SK-MEL-5 (cell line): ENCODE measurements around the gene TDRD9. TPM values are rescaled to one million over a fixed set of nuclear protein-coding genes. Genes with fewer than 3 reads are reported as not detected.

ENCODE experiments used
- DNase-seq: peaks from one replicate; pipeline ENCODE4 v3.0.0-alpha.2; 2016; ENCODE audit warnings: low read depth, low spot score
- in situ Hi-C: cut with HindIII; loops from 2 replicates; pipeline ENCODE4 v1.10.0; 2016; ENCODE audit warnings: low sequenced_read_pairs, high pct_unique_total_duplicates, low pct_unique_long_range_greater_than_20kb
- total RNA-seq: library from RNA; depleted of rRNA; stranded (reverse); fragments of >200 nt; shearing (Covaris generic); gene quantifications from 2 replicates; pipeline ENCODE4 v1.2.3, GENCODE V29; 2014

TDRD9 gene
- total RNA-seq, 1 experiment from 2014 or later = not detected

DNA sequence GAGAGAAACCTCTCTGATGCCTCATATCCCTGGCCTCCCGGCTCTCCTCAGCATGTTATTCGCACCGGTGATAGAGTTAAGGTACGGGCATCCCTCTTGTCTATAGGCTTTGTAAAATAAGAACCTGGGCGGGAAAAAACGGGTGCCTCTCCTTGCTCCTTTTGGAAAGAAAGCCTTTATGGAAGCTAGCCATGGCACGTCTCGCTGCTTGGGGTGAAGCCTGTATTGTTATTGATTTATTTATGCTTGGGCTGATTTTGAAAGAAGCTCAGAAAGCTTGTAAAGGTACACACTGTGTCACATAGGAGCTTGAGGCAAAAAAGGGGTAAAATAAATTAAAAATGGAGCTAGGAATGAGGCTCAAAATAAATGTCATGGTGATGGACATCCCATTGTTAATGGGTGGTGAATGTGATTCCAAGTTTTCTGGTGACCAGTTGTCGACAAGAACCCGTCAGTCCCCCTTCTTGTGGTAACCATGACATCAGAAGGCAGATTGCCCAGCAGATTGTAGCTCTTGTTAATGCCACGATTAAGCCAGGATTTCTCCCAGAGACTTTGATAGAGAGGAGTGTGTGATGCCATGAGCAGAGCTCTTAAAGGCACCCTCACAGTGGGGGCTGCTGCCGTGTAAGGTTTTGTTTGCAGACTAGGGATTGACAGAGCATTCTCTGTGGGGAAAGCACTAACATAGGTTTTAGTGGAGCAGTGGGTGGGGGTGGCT lies 106.9 kb downstream of the TDRD9 start:
- DNase-seq = no peak
- in situ Hi-C loops = loop anchor here (25.0 kb wide), 1 partner anchor 98 kb away; the partner anchor contains the start of genes RD3L and TDRD9

DNA sequence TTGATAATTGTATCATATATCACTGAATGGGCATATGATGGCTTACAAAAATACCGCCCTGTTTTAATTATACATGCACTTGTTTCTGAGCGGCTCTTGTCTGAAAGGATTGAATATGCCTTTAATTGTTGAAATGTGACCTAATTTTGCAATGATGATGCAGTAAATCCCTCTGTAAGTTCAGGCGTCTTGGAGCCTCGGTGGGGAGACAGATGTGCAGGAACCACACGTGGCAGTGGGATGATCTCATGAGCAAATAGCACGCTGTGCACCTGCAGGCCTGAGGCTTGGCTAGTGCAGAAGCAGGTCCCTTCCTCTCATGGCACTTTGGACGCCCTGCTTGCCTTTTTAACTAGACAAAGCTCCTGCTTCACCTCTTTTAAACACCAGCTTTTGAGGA lies 108.0 kb downstream of the TDRD9 start:
- DNase-seq = no peak
- in situ Hi-C loops = loop anchor here (25.0 kb wide), 1 partner anchor 99 kb away; the partner anchor contains the start of genes RD3L and TDRD9

DNA sequence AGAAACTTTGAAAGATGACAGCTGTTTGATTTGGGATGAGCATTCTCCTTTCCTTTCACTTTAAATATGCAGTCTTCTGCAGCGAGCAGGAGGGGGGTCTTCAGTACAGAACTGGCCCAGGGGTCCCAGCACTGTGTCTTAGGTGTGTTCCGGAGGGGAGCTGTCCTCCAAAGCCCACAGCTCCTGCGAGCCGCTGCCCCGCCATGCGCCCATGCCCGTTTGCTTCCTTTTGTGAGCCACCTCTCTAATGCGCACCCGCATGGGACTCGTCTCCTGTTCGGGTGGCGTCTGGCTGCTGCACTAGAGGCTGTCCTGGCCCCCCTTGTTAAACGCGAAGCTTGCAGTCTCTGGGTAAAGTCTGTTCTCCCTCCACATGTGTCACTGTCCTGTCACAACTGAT lies 108.8 kb downstream of the TDRD9 start:
- DNase-seq = no peak
- in situ Hi-C loops = loop anchor here (25.0 kb wide), 1 partner anchor 100 kb away; the partner anchor contains the start of genes RD3L and TDRD9

- in situ Hi-C loops = loop anchor here (25.0 kb wide), 1 partner anchor 101 kb away; the partner anchor contains the start of genes RD3L and TDRD9
- DNase-seq = no peak
Observed at GRCh38 chr14:104037903-104038302, 109.6 kb downstream of the TDRD9 start.

GRCh38 chr14:104039214-104039613 lies 111.0 kb downstream of the TDRD9 start:
- no peak for DNase-seq
- in situ Hi-C loops = loop anchor here (25.0 kb wide), 1 partner anchor 102 kb away; the partner anchor contains the start of genes RD3L and TDRD9

GRCh38 chr14:104040539-104040938 lies 112.3 kb downstream of the TDRD9 start:
- in situ Hi-C loops = loop anchor here (25.0 kb wide), 1 partner anchor 103 kb away; the partner anchor contains the start of genes RD3L and TDRD9
- no peak for DNase-seq

GRCh38 chr14:104041430-104042104 lies 113.3 kb downstream of the TDRD9 start:
- in situ Hi-C loops = loop anchor here (25.0 kb wide), 1 partner anchor 104 kb away; the partner anchor contains the start of genes RD3L and TDRD9
- no peak for DNase-seq

- in situ Hi-C loops = loop anchor here (25.0 kb wide), 1 partner anchor 107 kb away; the partner anchor contains the start of genes RD3L and TDRD9
- no peak for DNase-seq
Observed at GRCh38 chr14:104044016-104044415, 115.8 kb downstream of the TDRD9 start.

- no peak for DNase-seq
- in situ Hi-C loops = loop anchor here (25.0 kb wide), 1 partner anchor 110 kb away; the partner anchor contains the start of genes RD3L and TDRD9
Observed at GRCh38 chr14:104047761-104048160, 119.5 kb downstream of the TDRD9 start.

DNA sequence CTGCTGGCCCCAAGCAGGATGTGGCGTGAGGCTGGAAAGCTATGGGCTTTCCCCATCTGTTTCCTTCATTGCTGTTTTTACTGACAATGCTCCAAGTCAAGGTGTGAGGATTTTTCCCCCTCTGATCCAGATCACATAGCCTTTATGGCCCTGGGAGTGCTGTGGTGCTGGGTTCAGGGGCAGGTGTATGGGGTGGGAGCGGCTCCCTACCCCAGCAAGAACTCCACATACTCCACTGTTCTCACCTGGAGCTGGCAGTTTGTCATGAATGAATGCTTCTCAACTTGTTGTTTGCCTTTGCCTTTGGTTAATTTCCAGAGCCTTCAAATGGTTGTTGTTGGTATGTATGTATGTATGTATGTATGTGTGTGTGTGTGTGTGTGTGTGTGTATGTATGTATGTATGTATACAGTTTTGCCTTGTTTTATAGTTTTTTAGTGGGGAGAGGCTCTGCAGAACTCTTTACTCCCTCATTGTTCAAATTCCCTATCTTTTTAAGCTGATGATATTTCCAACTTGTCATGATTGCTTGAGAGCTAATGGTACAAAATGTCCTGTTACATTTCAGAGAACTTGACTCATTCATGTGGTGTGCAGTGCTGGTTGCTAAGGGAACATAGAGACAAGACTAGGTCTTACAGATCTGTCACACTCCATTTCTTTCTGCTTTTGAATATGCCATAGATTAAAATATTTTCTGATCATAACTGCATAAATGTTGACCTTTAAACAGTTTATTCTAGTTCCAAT lies 120.7 kb downstream of the TDRD9 start:
- no peak for DNase-seq
- in situ Hi-C loops = loop anchor here (25.0 kb wide), 1 partner anchor 112 kb away; the partner anchor contains the start of genes RD3L and TDRD9

DNA sequence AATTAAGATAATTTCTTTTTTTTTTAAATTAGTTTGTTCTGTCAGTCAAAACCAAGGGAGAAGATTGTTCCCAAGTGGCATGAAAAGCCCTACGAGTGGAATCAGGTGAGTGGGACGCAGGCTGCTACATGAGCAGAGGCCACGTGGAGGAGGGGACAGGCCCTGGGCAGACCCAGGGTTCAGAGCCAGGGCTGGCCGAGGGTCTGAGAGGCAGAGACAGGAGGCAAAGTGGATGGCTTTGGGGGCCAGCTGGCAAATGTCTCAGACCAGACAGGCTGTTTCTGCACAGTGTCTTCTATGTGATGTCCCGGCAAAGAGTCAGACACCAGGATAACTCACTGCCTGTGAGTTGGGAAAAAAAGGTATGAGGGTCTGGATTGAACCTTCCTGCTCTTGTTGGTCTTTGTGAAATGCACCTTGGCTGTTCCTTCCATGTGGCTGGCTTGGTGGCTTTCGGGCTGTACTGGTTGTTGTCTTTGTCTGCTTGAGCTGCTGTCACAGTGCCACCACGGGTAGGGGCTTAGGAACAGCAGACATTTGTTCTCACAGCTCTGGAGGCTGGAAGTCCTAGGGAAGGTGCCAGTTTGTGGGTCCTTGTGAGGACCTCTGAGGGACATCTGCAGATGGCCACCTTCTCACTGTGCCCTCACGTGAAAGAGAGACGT lies 121.5 kb downstream of the TDRD9 start:
- no peak for DNase-seq
- in situ Hi-C loops = loop anchor here (25.0 kb wide), 1 partner anchor 112 kb away; the partner anchor contains the start of genes RD3L and TDRD9

DNA sequence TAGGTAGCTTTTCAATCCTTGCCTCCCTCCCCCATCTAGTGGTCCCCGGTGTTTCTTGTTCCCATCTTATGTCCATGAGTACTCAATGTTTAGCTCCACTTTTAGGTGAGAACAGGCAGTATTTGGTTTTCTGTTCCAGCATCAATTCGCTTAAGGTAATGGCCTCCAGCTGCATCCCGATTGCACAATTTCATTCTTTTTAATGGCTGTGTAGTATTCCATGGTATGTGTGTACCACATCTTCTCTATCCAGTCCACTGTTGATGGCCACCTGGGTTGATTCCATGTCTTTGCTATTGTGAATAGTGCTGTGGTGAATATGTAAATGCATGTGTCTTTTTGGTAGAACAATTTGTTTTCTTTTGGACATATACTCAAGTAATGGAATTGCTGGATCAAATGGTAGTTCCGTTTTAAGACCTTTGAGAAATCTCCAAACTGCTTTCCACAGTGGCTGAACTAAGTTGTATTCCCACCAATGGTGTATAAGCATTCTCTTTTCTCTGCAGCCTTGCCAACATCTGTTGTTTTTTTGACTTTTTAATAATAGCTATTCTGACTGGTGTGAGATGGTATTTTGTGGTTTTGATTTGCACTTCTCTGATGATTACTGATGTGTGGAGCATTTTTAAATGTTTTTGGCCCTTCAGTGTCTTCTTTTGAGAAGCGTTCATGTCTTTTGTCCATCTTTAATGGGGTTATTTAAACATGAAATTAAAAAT lies 123.0 kb downstream of the TDRD9 start:
- no peak for DNase-seq
- in situ Hi-C loops = no loop called here

GRCh38 chr14:104054222-104054905 lies 126.1 kb downstream of the TDRD9 start:
- in situ Hi-C loops = no loop called here
- DNase-seq = no peak

DNA sequence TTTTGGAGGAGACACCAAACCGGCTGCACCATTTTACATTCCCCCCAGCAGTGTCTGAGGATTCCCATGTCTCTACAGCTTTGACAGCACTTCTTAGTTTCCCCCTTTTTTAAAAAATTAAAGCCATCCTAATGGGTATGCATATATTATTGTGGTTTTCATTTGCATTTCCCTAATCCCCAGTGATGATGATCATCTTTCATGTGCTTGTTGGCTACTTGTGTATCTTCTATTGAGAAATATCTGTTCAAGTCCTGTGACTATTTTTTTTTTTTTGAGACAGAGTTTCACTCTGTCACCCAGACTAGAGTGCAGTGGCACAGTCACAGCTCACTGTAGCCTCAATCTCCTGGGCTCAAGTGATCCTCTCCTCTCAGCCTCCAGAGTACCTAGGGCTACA lies 134.0 kb downstream of the TDRD9 start:
- in situ Hi-C loops = no loop called here
- no peak for DNase-seq

DNA sequence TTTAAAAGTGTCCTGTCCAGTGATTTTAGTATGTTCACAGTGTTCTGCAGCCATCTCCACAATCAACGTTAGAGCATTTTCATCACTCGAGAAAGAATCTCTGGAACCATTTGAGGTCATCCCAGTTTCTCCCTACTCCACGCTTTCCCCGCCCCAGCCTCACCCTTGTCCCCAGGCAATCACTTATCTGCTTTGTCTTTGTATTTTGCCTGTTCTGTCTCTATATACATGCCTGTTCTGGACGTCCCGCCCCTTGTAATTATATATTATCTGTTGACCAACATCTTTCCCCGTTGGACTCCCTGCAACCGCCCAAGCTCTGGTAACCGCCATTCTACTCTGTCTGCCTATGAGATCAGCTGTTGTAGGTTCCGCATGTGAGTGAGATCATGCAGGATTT lies 135.7 kb downstream of the TDRD9 start:
- no peak for DNase-seq
- in situ Hi-C loops = no loop called here

GRCh38 chr14:104066279-104066678 lies 138.0 kb downstream of the TDRD9 start:
- DNase-seq = no peak
- in situ Hi-C loops = no loop called here
